HG03439 (cell line): ENCODE results near the gene PRIMA1.

Source experiments
- ATAC-seq: cut with Tn5 transposase; IDR thresholded peaks from one replicate; pipeline ENCODE4 v1.9.1; 2021; ENCODE audit warnings: mild to moderate bottlenecking, moderate library complexity; ENCODE audit not compliant: unreplicated experiment

Gene PRIMA1

DNA sequence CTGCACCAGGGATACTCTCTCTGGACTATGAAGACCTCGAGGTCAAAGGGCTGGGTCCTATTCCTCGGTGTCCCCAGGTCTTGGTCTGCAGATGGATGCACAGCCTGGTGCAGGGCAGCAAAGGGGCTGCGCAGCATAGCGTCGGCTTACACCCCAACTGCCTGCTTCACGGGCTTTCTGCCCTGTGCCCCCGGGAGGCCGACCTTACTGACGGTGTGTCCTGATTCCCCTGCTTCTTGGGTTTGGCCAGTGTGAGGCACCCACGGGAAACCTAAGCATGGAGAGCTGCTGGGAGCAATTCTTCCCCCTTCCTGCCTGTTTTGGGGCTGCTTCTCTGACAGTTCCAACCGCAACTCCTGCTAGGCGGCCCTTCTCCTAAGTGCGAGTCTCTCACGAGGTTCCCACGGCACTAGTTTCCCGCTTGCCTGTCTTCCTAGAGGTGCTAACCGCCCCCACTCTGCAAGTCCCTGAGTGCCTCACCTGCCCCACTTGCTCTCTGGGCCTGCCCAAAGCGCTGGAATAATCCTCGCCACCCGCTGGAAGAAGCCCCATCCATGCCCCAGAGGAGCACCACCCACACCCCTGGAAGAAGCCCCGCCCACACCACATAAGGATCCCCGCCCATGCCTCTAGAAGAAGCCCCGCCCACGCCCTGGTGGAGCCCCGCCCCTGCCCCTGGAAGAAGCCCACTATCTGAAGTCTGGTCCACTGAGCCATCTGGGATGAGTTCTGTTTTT, 54.0 kb downstream of the PRIMA1 start:
- no peak for ATAC-seq

GRCh38 chr14:93733631-93734030, 54.7 kb downstream of the PRIMA1 start:
- ATAC-seq: no peak

GRCh38 chr14:93733231-93733630, 55.1 kb downstream of the PRIMA1 start:
- ATAC-seq: no peak

DNA sequence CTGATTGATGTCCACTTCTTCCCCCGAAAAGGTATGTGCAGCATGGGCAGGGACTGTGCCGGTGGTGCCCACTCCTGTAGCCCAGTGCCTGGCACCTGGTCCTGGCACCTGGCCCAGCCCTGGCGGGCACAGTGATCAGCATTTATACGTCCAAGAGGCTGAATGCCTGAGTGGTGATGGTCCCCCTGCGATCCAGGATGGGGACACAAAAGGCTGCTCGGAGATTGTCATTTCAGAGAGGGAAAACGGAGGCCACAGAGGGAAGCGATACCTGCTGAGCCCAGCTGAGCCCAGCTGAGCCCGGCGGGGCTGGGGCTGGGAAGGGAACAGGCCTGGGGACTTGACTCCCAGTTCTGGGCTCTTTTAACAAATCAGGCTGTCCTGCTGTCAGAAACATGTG, 55.8 kb downstream of the PRIMA1 start:
- ATAC-seq: no peak

DNA sequence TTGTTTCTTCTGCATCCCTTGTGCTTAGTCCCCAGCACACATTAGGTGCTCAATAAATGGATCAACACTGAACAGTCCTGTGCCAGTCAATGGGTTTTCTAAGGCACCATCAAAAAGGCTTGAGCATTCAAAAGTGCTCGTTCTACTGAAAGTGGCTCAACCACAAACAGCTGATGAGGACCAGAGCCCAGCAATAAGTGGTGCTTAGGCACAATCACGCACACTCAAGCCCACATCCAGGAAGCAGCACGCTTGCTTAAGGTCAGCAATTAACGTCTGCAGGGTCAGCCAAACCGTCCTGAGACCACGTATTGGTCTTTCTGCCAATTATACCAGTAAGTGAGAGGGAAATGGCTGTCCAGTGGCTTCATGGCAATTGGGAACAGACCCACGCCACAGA, 56.5 kb downstream of the PRIMA1 start:
- ATAC-seq: no peak

GRCh38 chr14:93729993-93730392, 58.3 kb downstream of the PRIMA1 start:
- ATAC-seq: no peak

DNA sequence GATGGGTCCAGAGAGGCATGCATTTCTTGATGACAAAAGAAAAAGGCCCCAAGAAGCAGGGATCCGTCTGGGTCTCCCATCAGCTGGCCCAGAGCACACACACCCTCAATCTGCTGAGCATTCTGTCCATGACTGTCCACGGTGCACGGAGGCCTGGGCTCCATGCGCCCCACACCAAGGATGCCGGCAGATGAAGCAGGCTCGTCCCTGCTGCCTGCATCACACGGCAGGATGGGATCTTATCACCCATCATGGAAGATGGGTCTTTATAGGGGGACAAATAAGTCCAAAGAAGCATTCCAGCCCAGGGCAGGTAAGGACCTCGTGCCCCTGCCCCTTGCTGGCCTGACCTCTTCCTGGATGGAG, 59.7 kb downstream of the PRIMA1 start:
- ATAC-seq: no peak

GRCh38 chr14:93727917-93728650, 60.2 kb downstream of the PRIMA1 start:
- no peak for ATAC-seq

GRCh38 chr14:93727039-93727740, 61.1 kb downstream of the PRIMA1 start:
- no peak for ATAC-seq

- no peak for ATAC-seq
Observed at GRCh38 chr14:93725993-93726392, 62.3 kb downstream of the PRIMA1 start.

DNA sequence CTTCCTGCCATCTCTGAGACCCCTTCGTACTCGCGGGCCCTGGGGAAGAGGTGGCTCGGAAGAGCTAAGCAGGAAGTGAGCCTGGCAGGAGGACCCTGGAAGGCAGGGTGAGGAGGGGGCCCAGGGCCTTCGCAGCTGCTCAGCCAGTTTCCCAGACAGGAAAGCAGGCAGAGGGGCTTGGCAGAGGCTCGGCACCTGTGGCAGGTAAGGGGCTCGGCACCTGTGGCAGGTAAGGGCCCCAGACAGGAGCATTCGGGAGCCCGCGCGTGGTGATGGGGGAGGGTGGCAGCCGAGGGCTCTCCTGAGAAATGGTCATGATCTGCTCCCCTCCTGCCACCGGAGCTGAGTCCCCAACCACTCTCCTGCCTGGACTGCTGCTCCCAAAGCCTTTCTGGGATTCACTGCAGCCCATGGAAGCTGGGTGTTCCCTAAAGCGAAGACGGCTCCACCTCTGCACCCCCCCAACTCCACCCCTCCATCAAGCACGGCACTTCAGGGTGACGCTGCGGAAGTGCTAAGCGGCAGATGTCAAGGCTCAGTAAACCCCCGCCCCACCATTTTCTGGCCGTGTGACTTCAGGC, 63.2 kb downstream of the PRIMA1 start:
- no peak for ATAC-seq

DNA sequence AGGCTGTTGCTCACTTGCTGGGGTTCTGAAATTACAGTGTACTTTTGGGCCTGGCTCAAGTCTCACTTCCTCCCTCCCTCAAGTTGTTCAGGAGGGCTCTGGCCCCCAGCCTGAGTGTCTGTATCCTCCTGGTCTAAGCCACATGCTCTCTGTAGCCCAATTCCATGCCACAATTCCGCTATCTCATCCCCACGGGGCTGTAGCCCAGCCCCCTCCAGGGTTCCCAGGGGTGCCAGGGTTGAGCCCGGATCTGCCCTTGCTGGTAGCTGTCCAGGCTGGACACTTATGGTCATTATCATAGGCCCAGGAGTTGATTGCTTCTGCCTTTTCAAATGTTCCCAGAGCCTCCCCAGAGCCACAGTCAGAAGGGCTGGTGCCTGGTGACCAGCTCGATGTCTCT, 65.3 kb downstream of the PRIMA1 start:
- no peak for ATAC-seq

DNA sequence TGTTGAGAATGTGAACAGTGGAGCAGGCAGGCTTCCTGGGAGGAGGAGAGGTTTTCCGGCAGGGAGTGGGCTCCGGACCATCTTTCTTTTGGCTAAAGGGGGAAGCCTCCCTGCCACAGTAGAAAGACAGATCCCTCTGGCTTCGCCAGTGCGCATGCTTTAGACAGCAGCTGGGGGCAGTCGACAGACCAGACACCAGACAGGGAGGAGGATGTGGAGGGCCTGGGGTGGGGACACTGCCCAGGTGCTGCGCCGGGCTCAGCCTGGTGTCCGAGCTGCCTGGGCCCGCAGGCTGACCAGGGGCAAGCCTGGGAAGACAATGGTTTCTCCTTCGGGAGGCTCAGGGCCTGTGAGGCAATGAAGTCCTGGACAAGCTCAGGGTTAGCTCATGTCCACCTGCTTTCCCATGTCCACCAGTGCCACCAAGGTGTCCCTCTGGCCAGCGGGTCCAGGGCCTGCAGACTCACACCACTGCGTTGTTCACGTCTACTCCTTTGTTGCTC, 67.3 kb downstream of the PRIMA1 start:
- ATAC-seq: no peak

DNA sequence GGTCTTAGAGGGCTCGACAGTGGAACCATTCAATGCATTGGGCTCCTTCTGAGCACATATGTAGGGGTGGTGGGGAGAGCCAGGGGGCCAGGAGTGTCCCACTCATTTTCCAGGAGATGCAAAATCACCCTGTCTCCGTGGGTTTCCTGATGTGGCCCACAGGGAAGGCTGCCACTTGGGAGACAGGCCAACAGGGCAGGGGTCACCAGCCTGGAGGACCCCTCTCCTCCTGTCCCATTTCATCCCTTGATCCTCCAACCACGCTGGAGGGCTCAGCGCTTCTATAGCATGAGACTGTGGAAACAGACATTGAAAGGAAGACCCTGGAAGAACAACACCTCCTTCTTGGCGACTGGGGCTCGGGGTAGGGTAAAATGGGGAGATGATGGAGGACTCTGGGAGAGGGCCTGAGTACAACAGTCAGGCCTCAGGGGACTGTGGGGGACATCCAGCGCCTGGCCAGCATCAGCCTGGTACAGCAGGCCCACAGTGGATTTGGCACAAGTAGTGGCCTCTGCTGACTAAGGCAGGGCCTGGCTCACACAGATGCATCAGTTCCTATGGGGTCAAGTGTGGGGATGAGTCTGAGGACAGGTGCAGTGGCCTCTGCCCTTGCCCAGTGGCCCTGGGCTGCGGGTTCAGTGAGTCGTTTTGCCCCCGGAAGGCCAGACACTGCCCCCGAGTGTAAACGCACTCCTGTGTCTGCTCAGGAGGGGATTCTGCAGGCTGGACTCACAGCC, 68.0 kb downstream of the PRIMA1 start:
- ATAC-seq: no peak

DNA sequence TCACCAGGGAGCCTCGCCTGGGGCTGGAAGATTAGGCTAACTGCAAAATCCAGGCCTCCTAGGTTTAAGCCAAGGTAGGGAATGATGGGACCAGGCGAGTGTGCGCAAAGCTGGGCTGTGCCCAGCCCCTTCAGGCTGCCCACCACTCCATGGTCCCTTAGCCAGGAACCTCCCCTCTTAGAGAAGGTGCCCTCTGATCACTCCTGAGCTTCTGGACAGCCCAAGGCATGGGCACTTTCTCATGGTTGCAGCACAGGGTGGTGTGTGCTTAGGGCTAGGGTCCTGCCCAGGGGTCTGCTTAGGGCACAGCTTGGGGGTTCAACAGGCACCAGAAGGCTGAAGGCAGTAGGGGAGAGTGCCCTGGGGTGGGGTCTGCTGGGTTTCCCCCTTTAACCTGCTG, 69.0 kb downstream of the PRIMA1 start:
- no peak for ATAC-seq

GRCh38 chr14:93717668-93718320, 70.5 kb downstream of the PRIMA1 start:
- ATAC-seq: no peak

- no peak for ATAC-seq
Observed at GRCh38 chr14:93716746-93717667, 71.3 kb downstream of the PRIMA1 start.

GRCh38 chr14:93716002-93716745, 72.1 kb downstream of the PRIMA1 start:
- ATAC-seq: no peak
